H9 (cell line): Measurements from ENCODE around the gene MN1. TPM values are rescaled to one million over a fixed set of nuclear protein-coding genes. Genes with fewer than 3 reads are reported as not detected.

Source experiments
- DNase-seq: peaks from one replicate; pipeline ENCODE4 v3.0.0-alpha.2; 2017
- H2AFZ ChIP-seq: one replicate; pipeline ENCODE4 v1.6.1; 2013; ENCODE audit warnings: mild to moderate bottlenecking, low read length, control low read depth, moderate library complexity
- H2AK5ac ChIP-seq: 2 replicates; pipeline ENCODE4 v1.6.1; 2013; ENCODE audit warnings: low read length, control low read depth, mixed read lengths; ENCODE audit not compliant: insufficient read length
- H2BK120ac ChIP-seq: one replicate; pipeline ENCODE4 v1.6.1; 2013; ENCODE audit warnings: low read depth, mild to moderate bottlenecking, low read length, control low read depth, inconsistent platforms; ENCODE audit not compliant: poor library complexity, severe bottlenecking
- H2BK12ac ChIP-seq: 2 replicates; pipeline ENCODE4 v1.6.1; 2013; ENCODE audit warnings: low read length, control low read depth, mixed read lengths, low read depth; ENCODE audit not compliant: insufficient read length
- H2BK15ac ChIP-seq: 2 replicates; pipeline ENCODE4 v1.6.1; 2013; ENCODE audit warnings: low read depth, low read length, control low read depth
- H2BK20ac ChIP-seq: one replicate; pipeline ENCODE4 v1.6.1; 2013; ENCODE audit warnings: low read depth, mild to moderate bottlenecking, low read length, control low read depth, inconsistent platforms; ENCODE audit not compliant: poor library complexity, severe bottlenecking
- H2BK5ac ChIP-seq: 2 replicates; pipeline ENCODE4 v1.6.1; 2013; ENCODE audit warnings: low read length, control low read depth, mixed read lengths; ENCODE audit not compliant: insufficient read length
- H3K14ac ChIP-seq: 2 replicates; pipeline ENCODE4 v1.6.1; 2013; ENCODE audit warnings: low read length, control low read depth; ENCODE audit not compliant: insufficient read depth
- H3K18ac ChIP-seq: 2 replicates; pipeline ENCODE4 v1.6.1; 2013; ENCODE audit warnings: low read depth, mild to moderate bottlenecking, mixed read lengths, low read length, control low read depth; ENCODE audit not compliant: insufficient read length
- H3K23ac ChIP-seq: 2 replicates; pipeline ENCODE4 v1.6.1; 2013; ENCODE audit warnings: low read length, control low read depth, mixed read lengths, low read depth; ENCODE audit not compliant: insufficient read length
- H3K23me2 ChIP-seq: 2 replicates; pipeline ENCODE4 v1.6.1; 2013; ENCODE audit warnings: low read depth, mild to moderate bottlenecking, mixed read lengths, low read length, control low read depth; ENCODE audit not compliant: insufficient read length, poor library complexity, severe bottlenecking
- H3K27ac ChIP-seq: 2 replicates; pipeline ENCODE4 v1.5.1; 2013; ENCODE audit warnings: low read length, control low read depth, mixed read lengths, low read depth; ENCODE audit not compliant: insufficient read length
- H3K27me3 ChIP-seq: 2 replicates; pipeline ENCODE4 v1.6.1; 2013; ENCODE audit warnings: low read length, control low read depth, inconsistent platforms; ENCODE audit not compliant: insufficient read depth
- H3K4ac ChIP-seq: 2 replicates; pipeline ENCODE4 v1.6.1; 2013; ENCODE audit warnings: low read depth, mild to moderate bottlenecking, control low read depth, inconsistent platforms, low read length, moderate library complexity
- H3K4me1 ChIP-seq: 2 replicates; pipeline ENCODE4 v1.6.1; 2013; ENCODE audit warnings: low read length, control low read depth, inconsistent platforms; ENCODE audit not compliant: insufficient read depth
- H3K4me2 ChIP-seq: 2 replicates; pipeline ENCODE4 v1.6.1; 2013; ENCODE audit warnings: low read length, control low read depth, mixed read lengths; ENCODE audit not compliant: insufficient read length, insufficient read depth
- H3K56ac ChIP-seq: 2 replicates; pipeline ENCODE4 v1.6.1; 2013; ENCODE audit warnings: low read depth, mild to moderate bottlenecking, mixed read lengths, low read length, control low read depth; ENCODE audit not compliant: insufficient read length
- H3K79me1 ChIP-seq: 2 replicates; pipeline ENCODE4 v1.6.1; 2013; ENCODE audit warnings: low read depth, mild to moderate bottlenecking, moderate library complexity, low read length, control low read depth, inconsistent platforms; ENCODE audit not compliant: insufficient read depth, poor library complexity, severe bottlenecking
- H3K79me2 ChIP-seq: 2 replicates; pipeline ENCODE4 v1.6.1; 2013; ENCODE audit warnings: low read length, control low read depth, inconsistent platforms; ENCODE audit not compliant: insufficient read depth
- H3K9ac ChIP-seq: 2 replicates; pipeline ENCODE4 v1.6.1; 2013; ENCODE audit warnings: low read length, control low read depth, mixed read lengths; ENCODE audit not compliant: insufficient read length; ENCODE audit errors: extremely low read depth
- H3K9me3 ChIP-seq: one replicate; pipeline ENCODE4 v1.6.1; 2013; ENCODE audit warnings: low read depth, low read length, inconsistent platforms; ENCODE audit not compliant: control insufficient read depth
- H3T11ph ChIP-seq: one replicate; pipeline ENCODE4 v1.6.1; 2013; ENCODE audit warnings: mild to moderate bottlenecking, low read length, control low read depth, inconsistent platforms
- H4K20me1 ChIP-seq: one replicate; pipeline ENCODE4 v1.6.1; 2013; ENCODE audit not compliant: control insufficient read depth, insufficient read length, insufficient read depth
- H4K5ac ChIP-seq: 2 replicates; pipeline ENCODE4 v1.6.1; 2013; ENCODE audit warnings: low read depth, mild to moderate bottlenecking, mixed read lengths, low read length, control low read depth; ENCODE audit not compliant: insufficient read length
- H4K8ac ChIP-seq: replicated peaks from 2 replicates; pipeline ENCODE4 v1.6.1; 2013; ENCODE audit warnings: low read length, control low read depth, mixed read lengths, low read depth; ENCODE audit not compliant: insufficient read length
- H4K91ac ChIP-seq: 2 replicates; pipeline ENCODE4 v1.6.1; 2013; ENCODE audit warnings: low read depth, mild to moderate bottlenecking, moderate library complexity, mixed read lengths, low read length, control low read depth; ENCODE audit not compliant: insufficient read length
- H3K27ac Mint-ChIP-seq, 3 experiments: 2 replicates in 2 of 3; 3 replicates in 1 of 3; pipeline ENCODE4 v1.8.0; 2020 to 2021; ENCODE audit warnings: mixed read lengths in 3 of 3, mild to moderate bottlenecking in 1 of 3, moderate library complexity in 1 of 3
- H3K27me3 Mint-ChIP-seq: 2 replicates; pipeline ENCODE4 v1.8.0; 2021; ENCODE audit warnings: low read depth, mild to moderate bottlenecking, moderate library complexity, mixed read lengths
- H3K36me3 Mint-ChIP-seq, 3 experiments: 2 replicates in 2 of 3; 3 replicates in 1 of 3; pipeline ENCODE4 v1.8.0; 2020 to 2021; ENCODE audit warnings: low read depth in 3 of 3, mixed read lengths in 3 of 3; ENCODE audit not compliant: insufficient read depth in 1 of 3
- H3K4me1 Mint-ChIP-seq, 2 experiments: 2 replicates each; pipeline ENCODE4 v1.8.0; 2020; ENCODE audit warnings: mixed read lengths in 2 of 2
- H3K4me3 Mint-ChIP-seq, 2 experiments: 2 replicates in 1 of 2; 3 replicates in 1 of 2; pipeline ENCODE4 v1.8.0; 2020 to 2021; ENCODE audit warnings: mild to moderate bottlenecking in 2 of 2, mixed read lengths in 2 of 2, moderate library complexity in 1 of 2
- H3K9me3 Mint-ChIP-seq, 2 experiments: 2 replicates in 1 of 2; 3 replicates in 1 of 2; pipeline ENCODE4 v1.8.0; 2020; ENCODE audit warnings: mild to moderate bottlenecking in 2 of 2, mixed read lengths in 2 of 2, moderate library complexity in 1 of 2
- CTCF ChIP-seq: fragments of 200-600 bp; sonication (generic); conservative IDR thresholded peaks from 3 replicates; pipeline ENCODE4 v1.8.0; 2021; ENCODE audit warnings: antibody characterized with exemption, mild to moderate bottlenecking
- WGBS: extraction: QIAGEN DNeasy Blood & Tissue Kit; methylation state at CpG from one replicate; pipeline ENCODE4 v1.1.7; 2013; ENCODE audit warnings: missing lambda C conversion rate, low lambda C conversion rate, mixed read lengths; ENCODE audit not compliant: insufficient read length; ENCODE audit errors: extremely low coverage; 5-methylcytosine and 5-hydroxymethylcytosine counted together
- total RNA-seq: library from RNA; stranded (reverse); gene quantifications from 2 replicates; pipeline ENCODE4 v1.2.1, GENCODE V29; 2021

Gene MN1
- total RNA-seq, 1 experiment from 2014 or later, result 2.8 TPM

GRCh38 chr22:27808451-27809225 lies 7.1 kb upstream of the MN1 start:
- TF ChIP-seq CTCF, result no peak
- no peak overlapping the region for H2BK12ac ChIP-seq
- H3K4me1 ChIP-seq, result no peaks in the 10 kb centered on the region
- H3K36me3 Mint-ChIP-seq, result no peaks in the 10 kb centered on the region; a peak in 1 of 7 replicates
- WGBS, result no CpG with 5 or more reads among the region's 18 CpGs
- H3K79me2 ChIP-seq, result no peaks in the 10 kb centered on the region
- H4K8ac ChIP-seq, result no peak overlapping the region
- peaks cover 30 to 45% of the 10 kb centered on the region in 2 experiments for H3K4me1 Mint-ChIP-seq
- H3K14ac ChIP-seq, result no peak overlapping the region
- no peak overlapping the region for H3K18ac ChIP-seq
- H4K20me1 ChIP-seq, result no peaks in the 10 kb centered on the region
- H3K4ac ChIP-seq, result no peak overlapping the region
- H2AFZ ChIP-seq, result no peak overlapping the region
- H3K79me1 ChIP-seq, result no peaks in the 10 kb centered on the region
- H2BK5ac ChIP-seq, result no peak overlapping the region
- no peak overlapping the region for H3K56ac ChIP-seq
- H3K23ac ChIP-seq, result no peak overlapping the region
- H3K4me2 ChIP-seq, result no peak overlapping the region
- H2AK5ac ChIP-seq, result no peak overlapping the region
- no peak overlapping the region for H3K27ac ChIP-seq
- no peak overlapping the region for H4K5ac ChIP-seq
- no peak overlapping the region for H2BK20ac ChIP-seq
- H2BK120ac ChIP-seq, result no peak overlapping the region
- no peaks in the 10 kb centered on the region for H3K9me3 ChIP-seq
- peaks cover 43% of the 10 kb centered on the region for H3K27me3 Mint-ChIP-seq
- peaks cover 5% of the 10 kb centered on the region; the same call in 1 of the 2 replicates for H3K27me3 ChIP-seq
- no peak overlapping the region for H4K91ac ChIP-seq
- H3K27ac Mint-ChIP-seq, result no peak overlapping the region
- no peak overlapping the region for H3K4me3 Mint-ChIP-seq
- H3T11ph ChIP-seq, result no peak overlapping the region
- no peak overlapping the region for H2BK15ac ChIP-seq
- no peaks in the 10 kb centered on the region; a peak in 2 of 5 replicates for H3K9me3 Mint-ChIP-seq
- DNase-seq, result no peak
- no peak overlapping the region for H3K9ac ChIP-seq
- H3K23me2 ChIP-seq, result no peaks in the 10 kb centered on the region
